HepG2 (cell line): Measurements from ENCODE around the gene LECT2. TPM values are rescaled to one million over a fixed set of nuclear protein-coding genes. Genes with fewer than 3 reads are reported as not detected.

Experiments
- ATAC-seq: fragments of 200-7000 bp; cut with Tn5 transposase; 3 replicates; pipeline ENCODE4 v1.9.1; 2020; ENCODE audit warnings: mild to moderate bottlenecking, moderate library complexity
- BruUV-seq: library from RNA; stranded (reverse); fragments of 400-500 nt; replicated peaks from 2 replicates; lab custom pipeline; 2021; lab: Mats Ljungman, UMichigan
- CTCF ChIA-PET: fragments of 300-600 bp; formaldehyde crosslinking; extraction: SDS; loops from one replicate; lab custom pipeline; 2021; ENCODE audit warnings: low total read pairs, inconsistent platforms, low intra/inter-chr PET ratio; lab: Yijun Ruan, JAX
- POLR2A ChIA-PET: fragments of 350-600 bp; sonication (Branson Sonifier 250); formaldehyde crosslinking; loops from one replicate; lab custom pipeline; 2020; ENCODE audit warnings: antibody characterized with exemption, inconsistent platforms; lab: Yijun Ruan, JAX
- DNase-seq: peaks from one replicate; pipeline ENCODE4 v3.0.0-alpha.2; 2015; ENCODE audit warnings: low spot score
- FAIRE-seq: peaks from 3 replicates; lab custom pipeline; 2011; peaks lifted over from hg19 to GRCh38; lab: Jason Lieb, UNC
- H2AFZ ChIP-seq: one replicate; pipeline ENCODE4 v1.6.1; 2011; ENCODE audit warnings: low read length, inconsistent platforms
- H3K27ac ChIP-seq: fragments of 300-600 bp; 3 replicates; pipeline ENCODE4 v1.8.0; 2011; ENCODE audit warnings: mixed run types, mild to moderate bottlenecking, mixed read lengths, low read length, inconsistent platforms; ENCODE audit not compliant: insufficient read depth; ENCODE audit errors: extremely low read length
- H3K27me3 ChIP-seq, 2 experiments: fragments of 200-600 bp in 1 of 2; 2 replicates in 1 of 2; 3 replicates in 1 of 2; pipeline versions ENCODE4 v1.6.0 to v1.8.0; 2011; ENCODE audit warnings: low read length in 2 of 2, mild to moderate bottlenecking in 2 of 2, moderate library complexity in 2 of 2, inconsistent platforms in 1 of 2; ENCODE audit not compliant: insufficient read depth in 2 of 2, control insufficient read depth in 1 of 2
- H3K36me3 ChIP-seq, 2 experiments: fragments of 200-600 bp in 1 of 2; replicated peaks in 1 of 2; 2 replicates in 1 of 2; 3 replicates in 1 of 2; pipeline versions ENCODE4 v1.5.1 to v1.8.0; 2011; ENCODE audit warnings: low read length in 2 of 2, inconsistent platforms in 1 of 2; ENCODE audit not compliant: insufficient read depth in 2 of 2, control insufficient read depth in 1 of 2
- H3K4me1 ChIP-seq: 2 replicates; pipeline ENCODE4 v1.5.1; 2012; ENCODE audit warnings: low read length, inconsistent platforms; ENCODE audit not compliant: insufficient read depth
- H3K4me2 ChIP-seq: 2 replicates; pipeline ENCODE4 v1.6.0; 2011; ENCODE audit warnings: low read depth, low read length, inconsistent platforms
- H3K4me3 ChIP-seq, 3 experiments: fragments of 200-600 bp in 1 of 3; sonication (generic), shearing (Covaris generic) in 1 of 3; replicated peaks in 1 of 3; 2 replicates each; pipeline ENCODE4 v1.5.1; 2011 to 2016; ENCODE audit warnings: low read length in 3 of 3, inconsistent platforms in 2 of 3, low read depth in 2 of 3, mild to moderate bottlenecking in 2 of 3, control low read depth in 1 of 3, mixed read lengths in 1 of 3; ENCODE audit not compliant: insufficient read depth in 1 of 3
- H3K79me2 ChIP-seq: one replicate; pipeline ENCODE4 v1.6.1; 2011; ENCODE audit warnings: low read length, inconsistent platforms; ENCODE audit not compliant: insufficient read depth
- H3K9ac ChIP-seq: 2 replicates; pipeline ENCODE4 v1.6.0; 2011; ENCODE audit warnings: mild to moderate bottlenecking, low read depth, low read length, inconsistent platforms; ENCODE audit not compliant: insufficient read depth
- H3K9me3 ChIP-seq: 2 replicates; pipeline ENCODE4 v1.5.1; 2012; ENCODE audit warnings: mild to moderate bottlenecking, low read length
- H4K20me1 ChIP-seq: 2 replicates; pipeline ENCODE4 v1.6.0; 2011; ENCODE audit warnings: inconsistent platforms, mild to moderate bottlenecking, low read length, moderate library complexity; ENCODE audit not compliant: insufficient read depth
- ATF3 ChIP-seq: sonication (generic); formaldehyde crosslinking; IDR thresholded peaks from 2 replicates; pipeline ENCODE4 v1.4.0; 2020; ENCODE audit warnings: missing genetic modification reagents
- ATF7 ChIP-seq, 2 experiments: fragments of 450-650 bp in 1 of 2; sonication (generic) in 1 of 2; formaldehyde crosslinking in 1 of 2; IDR thresholded peaks; 2 replicates each; pipeline versions ENCODE4 v1.4.0 to v1.6.1; 2016 to 2020; ENCODE audit warnings: antibody characterized with exemption in 1 of 2, mild to moderate bottlenecking in 1 of 2, missing genetic modification reagents in 1 of 2
- DPF2 ChIP-seq: sonication (generic); formaldehyde crosslinking; IDR thresholded peaks from 2 replicates; pipeline ENCODE4 v1.4.0; 2020; ENCODE audit warnings: mild to moderate bottlenecking, low read depth, missing genetic modification reagents, borderline replicate concordance
- ETV5 ChIP-seq: IDR thresholded peaks from 2 replicates; pipeline ENCODE4 v1.6.1; 2018; ENCODE audit warnings: missing biosample characterization, missing genetic modification reagents, inconsistent platforms, borderline replicate concordance
- FOXC1 ChIP-seq: sonication (generic); formaldehyde crosslinking; IDR thresholded peaks from 2 replicates; pipeline ENCODE4 v1.8.0; 2022; ENCODE audit warnings: mild to moderate bottlenecking, missing genetic modification reagents, borderline replicate concordance
- FOXK2 ChIP-seq: fragments of 450-650 bp; IDR thresholded peaks from 2 replicates; pipeline ENCODE4 v1.6.1; 2016
- HOXA9 ChIP-seq: sonication (generic); formaldehyde crosslinking; IDR thresholded peaks from 2 replicates; pipeline ENCODE4 v1.8.1; 2022; ENCODE audit warnings: missing genetic modification reagents, mild to moderate bottlenecking, moderate library complexity, borderline replicate concordance
- POGZ ChIP-seq: sonication (generic); formaldehyde crosslinking; IDR thresholded peaks from 2 replicates; pipeline ENCODE4 v1.4.0; 2020; ENCODE audit warnings: mild to moderate bottlenecking, missing genetic modification reagents
- SP4 ChIP-seq: sonication (generic); formaldehyde crosslinking; IDR thresholded peaks from 2 replicates; pipeline ENCODE4 v1.8.1; 2023; ENCODE audit warnings: mild to moderate bottlenecking, missing genetic modification reagents
- ZBTB33 ChIP-seq: sonication (generic); formaldehyde crosslinking; IDR thresholded peaks from 2 replicates; pipeline ENCODE4 v1.4.0; 2020; ENCODE audit warnings: missing genetic modification reagents
- ZC3H4 ChIP-seq: sonication (generic); formaldehyde crosslinking; IDR thresholded peaks from 2 replicates; pipeline ENCODE4 v1.4.0; 2020; ENCODE audit warnings: missing genetic modification reagents, borderline replicate concordance
- ZFP36L2 ChIP-seq: sonication (generic); formaldehyde crosslinking; IDR thresholded peaks from 2 replicates; pipeline ENCODE4 v1.4.0; 2020; ENCODE audit warnings: missing genetic modification reagents
- ZNF143 ChIP-seq: sonication (generic); formaldehyde crosslinking; IDR thresholded peaks from 2 replicates; pipeline ENCODE4 v1.4.0; 2020; ENCODE audit warnings: missing genetic modification reagents
- ZNF746 ChIP-seq: sonication (generic); formaldehyde crosslinking; IDR thresholded peaks from 2 replicates; pipeline ENCODE4 v1.8.0; 2022; ENCODE audit warnings: mild to moderate bottlenecking, missing genetic modification reagents
- ZSCAN22 ChIP-seq: sonication (generic); formaldehyde crosslinking; IDR thresholded peaks from 2 replicates; pipeline ENCODE4 v1.4.0; 2020; ENCODE audit warnings: mild to moderate bottlenecking, missing genetic modification reagents
- ZSCAN29 ChIP-seq: sonication (generic); formaldehyde crosslinking; conservative IDR thresholded peaks from 2 replicates; pipeline ENCODE4 v1.4.0; 2020; ENCODE audit warnings: mild to moderate bottlenecking, missing genetic modification reagents
- WGBS: methylation state at CpG from one replicate; pipeline ENCODE4 v1.1.6; 2017; ENCODE audit warnings: low lambda C conversion rate; 5-methylcytosine and 5-hydroxymethylcytosine counted together
- in situ Hi-C: cut with HindIII; loops from 2 replicates; pipeline ENCODE4 v1.10.0; 2017; ENCODE audit warnings: low pct_unique_long_range_greater_than_20kb; ENCODE audit not compliant: extremely low pct_ligation_motif_present
- intact Hi-C: fragments of 100-400 bp; cut with micrococcal nuclease; formaldehyde crosslinking; loops from one replicate; pipeline ENCODE4 v1.10.0; 2022; ENCODE audit not compliant: unreplicated experiment
- polyA plus RNA-seq, 8 experiments: library from polyadenylated mRNA; depleted of rRNA in 3 of 8; stranded (reverse) in 7 of 8; unstranded in 1 of 8; fragments of >200 nt; fragmentation: Illumina TruSeq in 4 of 8; extraction: Trizol in 4 of 8; gene quantifications; 2 replicates each; pipeline versions ENCODE4 v1.2.1 to v1.2.3, GENCODE V29; 2011 to 2016; ENCODE audit warnings: low read depth in 4 of 8, missing spikeins in 1 of 8, mixed read lengths in 1 of 8; ENCODE audit not compliant: insufficient read depth in 1 of 8
- total RNA-seq, 5 experiments: library from RNA; depleted of rRNA; stranded (reverse); fragments of >200 nt; fragmentation: Illumina TruSeq; extraction: Trizol; gene quantifications; 2 replicates each; pipeline ENCODE4 v1.2.3, GENCODE V29; 2016; ENCODE audit warnings: low read depth in 1 of 5

LECT2 gene
- total and polyA plus RNA-seq, 2 of the 13 experiments (the other 11 are each of a cell fraction or from before 2014, with no cell fraction given) = not detected

DNA sequence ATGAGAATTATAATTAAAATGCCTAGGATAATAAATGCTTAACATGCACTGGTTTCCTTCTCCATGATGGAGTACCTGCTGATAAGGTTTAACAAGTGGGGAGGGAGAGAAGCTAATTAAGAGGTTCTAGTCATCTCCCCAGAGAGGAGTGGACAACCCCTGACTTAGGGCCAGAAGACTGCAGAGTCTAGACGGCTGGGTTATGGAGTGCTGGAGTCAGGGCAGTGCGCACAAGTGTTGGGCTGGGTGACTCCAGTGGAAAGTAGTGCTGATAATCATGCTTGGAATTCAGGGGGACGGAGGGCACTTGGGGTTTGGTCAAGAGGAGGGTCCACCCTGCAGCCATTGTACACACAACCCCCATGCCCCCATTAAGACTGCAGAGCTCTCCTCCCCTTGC lies 41.2 kb upstream of the LECT2 start:
- no peak overlapping the region for H3K4me3 ChIP-seq
- H3K27me3 ChIP-seq = no peaks in the 10 kb centered on the region
- CTCF ChIA-PET = no interaction called here
- POLR2A ChIA-PET = no interaction called here
- DNase-seq = no peak
- H3K79me2 ChIP-seq = no peaks in the 10 kb centered on the region
- in situ Hi-C loops (no loop called here), intact Hi-C loops (no loop called here)
- no peaks in the 10 kb centered on the region for H3K9me3 ChIP-seq
- no peak overlapping the region for H3K27ac ChIP-seq
- FAIRE-seq = no peak
- BruUV-seq = no TSS peak
- no peak overlapping the region for H2AFZ ChIP-seq
- H3K36me3 ChIP-seq = no peaks in the 10 kb centered on the region
- ATAC-seq = no peak
- no peak overlapping the region for H3K4me2 ChIP-seq
- no peaks in the 10 kb centered on the region for H4K20me1 ChIP-seq
- H3K4me1 ChIP-seq = peaks cover 27% of the 10 kb centered on the region
- TF ChIP-seq POGZ (CRISPR knock-in tag) (no peak), FOXC1 (CRISPR knock-in tag) (no peak)
- H3K9ac ChIP-seq = no peak overlapping the region
- 95% methylated on average over 3 of the region's 3 CpGs for WGBS

DNA sequence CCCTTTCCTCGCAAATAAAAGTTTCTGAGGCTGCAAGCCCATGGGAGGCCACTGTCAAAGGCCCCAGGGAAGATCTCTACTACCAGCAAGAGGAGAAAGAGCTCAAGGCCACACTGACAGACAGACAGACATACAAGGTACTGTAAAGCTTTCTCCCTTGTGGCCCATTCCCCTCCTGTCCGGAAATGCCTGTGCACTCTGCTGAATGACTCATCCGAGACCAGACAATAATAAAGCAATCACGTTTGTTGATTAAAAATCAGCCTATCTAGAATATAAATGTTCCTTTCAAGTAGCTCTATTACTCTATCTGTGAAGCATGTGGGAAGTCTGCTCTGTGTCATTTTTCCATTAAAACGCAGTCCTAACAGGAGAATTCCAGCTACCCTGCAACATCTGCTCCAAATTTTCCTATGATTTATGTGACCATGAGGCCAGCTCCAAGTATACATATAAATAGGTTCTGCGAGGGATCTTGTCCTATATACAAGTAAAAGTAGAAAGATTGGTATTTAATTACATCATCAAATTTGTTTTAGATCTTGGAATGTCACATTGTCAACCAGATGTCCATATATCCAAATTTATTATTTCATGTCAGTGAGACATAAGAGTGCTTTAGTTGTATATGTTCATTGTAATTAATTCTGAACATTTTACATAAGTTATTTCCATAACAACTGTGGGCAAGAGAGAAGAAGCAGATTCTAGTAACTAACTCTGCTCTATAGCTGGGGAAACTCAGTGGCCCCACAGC lies 39.3 kb upstream of the LECT2 start:
- POLR2A ChIA-PET = interaction anchor here (0.8 to 1.1 kb wide), 2 partner anchors 21 to 59 kb away, joined by 3 to 5 read pairs; no protein-coding TSS in a partner anchor
- Histone ChIP-seq H3K4me3 (no peak overlapping the region), H3K4me2 (no peak overlapping the region), H3K27ac (no peak overlapping the region), H3K9ac (no peak overlapping the region), H4K20me1 (no peaks in the 10 kb centered on the region), H3K4me1 (peaks cover 28% of the 10 kb centered on the region), H3K9me3 (no peaks in the 10 kb centered on the region), H2AFZ (no peak overlapping the region), H3K27me3 (no peaks in the 10 kb centered on the region), H3K36me3 (no peaks in the 10 kb centered on the region), H3K79me2 (no peaks in the 10 kb centered on the region)
- FAIRE-seq (no peak), ATAC-seq (no peak), DNase-seq (peak; percentile 39)
- 71% methylated on average over 6 of the region's 6 CpGs for WGBS
- CTCF ChIA-PET = no interaction called here
- BruUV-seq = no TSS peak
- in situ Hi-C loops (no loop called here), intact Hi-C loops (no loop called here)
- TF ChIP-seq ZNF143 (CRISPR knock-in tag) (no peak), ZBTB33 (CRISPR knock-in tag) (no peak), HOXA9 (CRISPR knock-in tag) (no peak), ATF3 (CRISPR knock-in tag) (0 out of 2 replicates have a peak, but pooled peaks have one; percentile 15), DPF2 (no peak), ZSCAN29 (CRISPR knock-in tag) (no peak), ATF7 (IDR thresholded peaks at IDR 0.05) (peak; percentile 45; the same call in 1 of the 2 replicates), ATF7 (CRISPR knock-in tag; IDR thresholded peaks at IDR 0.05) (no peak), ZC3H4 (no peak), ZNF746 (CRISPR knock-in tag) (no peak), ZFP36L2 (CRISPR knock-in tag) (no peak), ETV5 (CRISPR knock-in tag) (0 out of 2 replicates have a peak, but pooled peaks have one; percentile 22), ZSCAN22 (CRISPR knock-in tag) (no peak), FOXK2 (no peak), SP4 (no peak)
